IMR-90 (cell line): ENCODE data around the gene ADGRD1. TPM values are rescaled to one million over a fixed set of nuclear protein-coding genes. Genes with fewer than 3 reads are reported as not detected.

Source experiments
- ATAC-seq: fragments of 200-7000 bp; cut with Tn5 transposase; 2 replicates; pipeline ENCODE4 v1.9.1; 2020; ENCODE audit warnings: low read depth, mild to moderate bottlenecking, moderate library complexity
- BruUV-seq: library from RNA; stranded (reverse); fragments of 400-500 nt; replicated peaks from 2 replicates; lab custom pipeline; 2021; lab: Mats Ljungman, UMichigan
- CTCF ChIA-PET: fragments of 300-600 bp; formaldehyde crosslinking; extraction: SDS; loops from one replicate; lab custom pipeline; 2021; ENCODE audit warnings: antibody characterized with exemption; lab: Yijun Ruan, JAX
- POLR2A ChIA-PET: fragments of 300-600 bp; sonication (Branson Sonifier 250); formaldehyde crosslinking; loops from one replicate; lab custom pipeline; 2022; ENCODE audit warnings: antibody characterized with exemption; ENCODE audit not compliant: unreplicated experiment; lab: Charles Lee
- DNase-seq: peaks from one replicate; pipeline ENCODE4 v3.0.0; 2013
- H2AFZ ChIP-seq: replicated peaks from 2 replicates; pipeline ENCODE3; 2013; ENCODE audit warnings: low read length, mild to moderate bottlenecking; ENCODE audit not compliant: poor library complexity
- H2AK5ac ChIP-seq: 2 replicates; pipeline ENCODE4 v1.6.1; 2013; ENCODE audit warnings: low read depth, low read length, inconsistent platforms
- H2AK9ac ChIP-seq: replicated peaks from 2 replicates; pipeline ENCODE3; 2013; ENCODE audit warnings: mild to moderate bottlenecking, low read depth, low read length, moderate library complexity; ENCODE audit not compliant: poor library complexity
- H2BK120ac ChIP-seq: 2 replicates; pipeline ENCODE4 v1.6.1; 2013; ENCODE audit warnings: low read depth, low read length, inconsistent platforms
- H2BK15ac ChIP-seq: 3 replicates; pipeline ENCODE4 v1.6.1; 2013; ENCODE audit warnings: low read depth, low read length, inconsistent platforms
- H2BK20ac ChIP-seq: 2 replicates; pipeline ENCODE4 v1.6.1; 2013; ENCODE audit warnings: low read depth, mild to moderate bottlenecking, inconsistent platforms, low read length, moderate library complexity
- H2BK5ac ChIP-seq: 2 replicates; pipeline ENCODE4 v1.6.1; 2013; ENCODE audit warnings: mild to moderate bottlenecking, low read depth, low read length, inconsistent platforms; ENCODE audit not compliant: poor library complexity, severe bottlenecking
- H3K14ac ChIP-seq: replicated peaks from 2 replicates; pipeline ENCODE4 v1.6.1; 2013; ENCODE audit warnings: low read depth, low read length, inconsistent platforms
- H3K18ac ChIP-seq: 2 replicates; pipeline ENCODE4 v1.6.1; 2013; ENCODE audit warnings: low read depth, low read length, control low read depth
- H3K23ac ChIP-seq: 2 replicates; pipeline ENCODE4 v1.6.1; 2013; ENCODE audit warnings: low read depth, low read length, inconsistent platforms
- H3K27ac ChIP-seq: 2 replicates; pipeline ENCODE4 v1.5.1; 2013; ENCODE audit warnings: mild to moderate bottlenecking, control low read depth, low read length; ENCODE audit not compliant: insufficient read depth
- H3K27me3 ChIP-seq: 2 replicates; pipeline ENCODE4 v1.6.1; 2013; ENCODE audit warnings: low read length; ENCODE audit not compliant: control insufficient read depth, insufficient read depth
- H3K36me3 ChIP-seq: 2 replicates; pipeline ENCODE4 v1.6.1; 2013; ENCODE audit warnings: low read length, mixed read lengths; ENCODE audit not compliant: control insufficient read depth, insufficient read depth
- H3K4ac ChIP-seq: 2 replicates; pipeline ENCODE4 v1.6.1; 2013; ENCODE audit warnings: low read depth, low read length, inconsistent platforms
- H3K4me1 ChIP-seq: 2 replicates; pipeline ENCODE4 v1.6.1; 2013; ENCODE audit warnings: low read length, mixed read lengths; ENCODE audit not compliant: control insufficient read depth, insufficient read depth
- H3K4me2 ChIP-seq: 2 replicates; pipeline ENCODE4 v1.6.1; 2013; ENCODE audit warnings: low read depth, mild to moderate bottlenecking, control low read depth, low read length, moderate library complexity
- H3K4me3 ChIP-seq: 2 replicates; pipeline ENCODE4 v1.5.1; 2013; ENCODE audit warnings: low read depth, mild to moderate bottlenecking, control low read depth, low read length, moderate library complexity; ENCODE audit not compliant: insufficient read depth
- H3K56ac ChIP-seq: 2 replicates; pipeline ENCODE4 v1.6.1; 2013; ENCODE audit warnings: low read length, inconsistent platforms; ENCODE audit not compliant: insufficient read depth; ENCODE audit errors: extremely low read depth
- H3K79me1 ChIP-seq, 2 experiments: 2 replicates each; pipeline ENCODE4 v1.6.1; 2013; ENCODE audit warnings: low read length in 2 of 2, inconsistent platforms in 1 of 2, low read depth in 1 of 2
- H3K9ac ChIP-seq: 2 replicates; pipeline ENCODE4 v1.6.1; 2013; ENCODE audit warnings: low read depth, low read length, control low read depth
- H3K9me1 ChIP-seq: 2 replicates; pipeline ENCODE4 v1.6.1; 2013; ENCODE audit warnings: low read length, inconsistent platforms; ENCODE audit not compliant: insufficient read depth
- H3K9me3 ChIP-seq: 2 replicates; pipeline ENCODE4 v1.6.1; 2013; ENCODE audit warnings: low read length; ENCODE audit not compliant: control insufficient read depth, insufficient read depth
- H4K20me1 ChIP-seq: 2 replicates; pipeline ENCODE4 v1.6.1; 2013; ENCODE audit warnings: low read length, inconsistent platforms; ENCODE audit not compliant: insufficient read depth
- H4K5ac ChIP-seq: 2 replicates; pipeline ENCODE4 v1.6.1; 2013; ENCODE audit warnings: mild to moderate bottlenecking, low read depth, low read length, control low read depth
- H4K8ac ChIP-seq, 2 experiments: 2 replicates each; pipeline ENCODE4 v1.6.1; 2013; ENCODE audit warnings: low read depth in 2 of 2, low read length in 2 of 2, control low read depth in 1 of 2, inconsistent platforms in 1 of 2
- H4K91ac ChIP-seq: 2 replicates; pipeline ENCODE4 v1.6.1; 2013; ENCODE audit warnings: low read depth, low read length, inconsistent platforms; ENCODE audit not compliant: insufficient read depth
- BHLHE40 ChIP-seq: fragments of 150-350 bp; IDR thresholded peaks from 2 replicates; pipeline ENCODE4 v1.6.1; 2016; ENCODE audit warnings: mild to moderate bottlenecking, low read depth, low read length
- CEBPB ChIP-seq: IDR thresholded peaks from 2 replicates; pipeline ENCODE4 v1.6.1; 2012; ENCODE audit warnings: low read depth, low read length, improper control_type of control experiment
- CHD1 ChIP-seq: IDR thresholded peaks from 2 replicates; pipeline ENCODE4 v1.6.1; 2012; ENCODE audit warnings: low read depth, low read length, improper control_type of control experiment
- CTCF ChIP-seq: conservative IDR thresholded peaks from 2 replicates; pipeline ENCODE4 v1.5.1; 2012; ENCODE audit warnings: mild to moderate bottlenecking, low read depth, low read length, improper control_type of control experiment
- ELK1 ChIP-seq: fragments of 150-350 bp; IDR thresholded peaks from 2 replicates; pipeline ENCODE4 v1.6.1; 2016; ENCODE audit warnings: low read depth, mild to moderate bottlenecking, low read length, moderate library complexity, borderline replicate concordance
- MAFK ChIP-seq: IDR thresholded peaks from 2 replicates; pipeline ENCODE4 v1.6.1; 2012; ENCODE audit warnings: low read depth, low read length, improper control_type of control experiment
- MAZ ChIP-seq: IDR thresholded peaks from 2 replicates; pipeline ENCODE4 v1.6.1; 2012; ENCODE audit warnings: low read depth, mild to moderate bottlenecking, low read length, improper control_type of control experiment, moderate library complexity, borderline replicate concordance
- MXI1 ChIP-seq: IDR thresholded peaks from 2 replicates; pipeline ENCODE4 v1.6.1; 2012; ENCODE audit warnings: low read depth, mild to moderate bottlenecking, low read length, moderate library complexity, borderline replicate concordance
- NFE2L2 ChIP-seq: fragments of 150-350 bp; IDR thresholded peaks from 2 replicates; pipeline ENCODE4 v1.6.1; 2016; ENCODE audit warnings: low read depth, mild to moderate bottlenecking, low read length
- POLR2A ChIP-seq: IDR thresholded peaks from 2 replicates; pipeline ENCODE4 v1.6.1; 2012; ENCODE audit warnings: mild to moderate bottlenecking, low read depth, low read length
- RAD21 ChIP-seq: IDR thresholded peaks from 2 replicates; pipeline ENCODE4 v1.6.1; 2012; ENCODE audit warnings: low read length, improper control_type of control experiment
- RCOR1 ChIP-seq: IDR thresholded peaks from 2 replicates; pipeline ENCODE4 v1.6.1; 2012; ENCODE audit warnings: mild to moderate bottlenecking, low read length, improper control_type of control experiment; ENCODE audit not compliant: insufficient replicate concordance
- RFX5 ChIP-seq: IDR thresholded peaks from 2 replicates; pipeline ENCODE4 v1.8.0; 2012; ENCODE audit warnings: low read depth, mild to moderate bottlenecking, low read length, moderate library complexity
- SMC3 ChIP-seq: fragments of 150-350 bp; IDR thresholded peaks from 2 replicates; pipeline ENCODE4 v1.6.1; 2016; ENCODE audit warnings: low read depth, mild to moderate bottlenecking, antibody characterized with exemption, low read length, moderate library complexity
- USF2 ChIP-seq: fragments of 150-350 bp; IDR thresholded peaks from 2 replicates; pipeline ENCODE4 v1.6.1; 2017; ENCODE audit warnings: mild to moderate bottlenecking, antibody characterized with exemption, low read length, low read depth
- WGBS, 2 experiments: methylation state at CpG; one replicate each; pipeline versions ENCODE4 v1.1.5 to v1.1.7; 2013; ENCODE audit warnings: missing lambda C conversion rate in 2 of 2; ENCODE audit not compliant: insufficient read length in 1 of 2; ENCODE audit errors: extremely low coverage in 2 of 2; 5-methylcytosine and 5-hydroxymethylcytosine counted together
- dilution Hi-C: fragments of 300-500 bp; cut with HindIII; formaldehyde crosslinking; loops from one replicate; pipeline ENCODE4 v1.14.3; 2018; ENCODE audit warnings: low sequenced_read_pairs; ENCODE audit not compliant: unreplicated experiment
- in situ Hi-C: fragments of 300-500 bp; cut with MboI; formaldehyde crosslinking; loops from 3 replicates; pipeline ENCODE4 v1.14.3; 2019; ENCODE audit warnings: low sequenced_read_pairs, inconsistent platforms, mixed read lengths
- intact Hi-C: fragments of 100-400 bp; cut with micrococcal nuclease; formaldehyde crosslinking; loops from 2 replicates; pipeline ENCODE4 v1.10.0; 2022
- polyA plus RNA-seq, 3 experiments: library from polyadenylated mRNA; depleted of rRNA; stranded (reverse); fragments of >200 nt; gene quantifications; 2 replicates each; pipeline ENCODE4 v1.2.3, GENCODE V29; 2012; ENCODE audit warnings: low replicate concordance in 1 of 3
- total RNA-seq: library from RNA; depleted of rRNA; stranded (reverse); fragments of >200 nt; gene quantifications from 2 replicates; pipeline ENCODE4 v1.2.3, GENCODE V29; 2012

Gene ADGRD1
- total and polyA plus RNA-seq, 2 of the 4 experiments (the other 2 are of a cell fraction) = not detected

- no peak overlapping the region for H4K8ac ChIP-seq
- in situ Hi-C loops (no loop called here), dilution Hi-C loops (no loop called here), intact Hi-C loops (no loop called here)
- no peak overlapping the region for H3K9ac ChIP-seq
- ChIA-PET POLR2A (no interaction called here), CTCF (no interaction called here)
- no peaks in the 10 kb centered on the region for H3K36me3 ChIP-seq
- H4K20me1 ChIP-seq = no peaks in the 10 kb centered on the region
- no peak overlapping the region for H4K5ac ChIP-seq
- H3K56ac ChIP-seq = no peak overlapping the region
- no peak overlapping the region for H2BK20ac ChIP-seq
- H3K27me3 ChIP-seq = no peaks in the 10 kb centered on the region
- H2BK120ac ChIP-seq = no peak overlapping the region
- no peaks in the 10 kb centered on the region for H3K9me1 ChIP-seq
- 55% methylated on average over 11 of the region's 28 CpGs; no CpG with 5 or more reads in 1 of the 2 experiments for WGBS, 2 experiments
- H2BK15ac ChIP-seq = no peak overlapping the region
- no peak overlapping the region for H3K4me2 ChIP-seq
- H3K9me3 ChIP-seq = peaks cover 53% of the 10 kb centered on the region
- no peak overlapping the region for H4K91ac ChIP-seq
- H2BK5ac ChIP-seq = no peak overlapping the region
- H3K79me1 ChIP-seq = no peaks in the 10 kb centered on the region
- no peak overlapping the region for H2AFZ ChIP-seq
- H3K18ac ChIP-seq = no peak overlapping the region
- H3K27ac ChIP-seq = no peak overlapping the region
- ATAC-seq (no peak), DNase-seq (no peak)
- no peak overlapping the region for H3K23ac ChIP-seq
- no peak overlapping the region for H3K4me3 ChIP-seq
- no peak overlapping the region for H3K4ac ChIP-seq
- no peak overlapping the region for H3K14ac ChIP-seq
- H2AK9ac ChIP-seq = no peak overlapping the region
- no TSS peak for BruUV-seq
- no peaks in the 10 kb centered on the region for H3K4me1 ChIP-seq
- H2AK5ac ChIP-seq = no peak overlapping the region
- TF ChIP-seq MXI1 (no peak), RFX5 (no peak), MAFK (no peak), RAD21 (no peak), USF2 (no peak), NFE2L2 (no peak), CEBPB (no peak), BHLHE40 (no peak), CHD1 (no peak), RCOR1 (no peak), POLR2A (no peak), ELK1 (no peak), MAZ (no peak), CTCF (no peak), SMC3 (no peak)
Observed at GRCh38 chr12:131088701-131089530, 135.2 kb downstream of the ADGRD1 start.
